Activated CD4-positive, alpha-beta T cell treated with anti-CD3 and anti-CD28 coated beads, Interleukin-2, Interleukin-6, amounts not matched to agents 100 ng/mL and 50 ng/mL, durations not matched to agents 16 hours and 8 hours (primary cell): ENCODE data around the gene GNGT2.
A peak's percentile ranks its signal among the peaks of the same experiment; 100 is the strongest.
"Not testable (repeated sequence)": the region's sequence is repeated elsewhere in the genome, so short reads cannot be mapped to it uniquely, and the experiment has no call there.

Source experiments
- DNase-seq: peaks from one replicate; pipeline ENCODE4 v3.0.0-alpha.2; 2020

GNGT2 gene

DNA sequence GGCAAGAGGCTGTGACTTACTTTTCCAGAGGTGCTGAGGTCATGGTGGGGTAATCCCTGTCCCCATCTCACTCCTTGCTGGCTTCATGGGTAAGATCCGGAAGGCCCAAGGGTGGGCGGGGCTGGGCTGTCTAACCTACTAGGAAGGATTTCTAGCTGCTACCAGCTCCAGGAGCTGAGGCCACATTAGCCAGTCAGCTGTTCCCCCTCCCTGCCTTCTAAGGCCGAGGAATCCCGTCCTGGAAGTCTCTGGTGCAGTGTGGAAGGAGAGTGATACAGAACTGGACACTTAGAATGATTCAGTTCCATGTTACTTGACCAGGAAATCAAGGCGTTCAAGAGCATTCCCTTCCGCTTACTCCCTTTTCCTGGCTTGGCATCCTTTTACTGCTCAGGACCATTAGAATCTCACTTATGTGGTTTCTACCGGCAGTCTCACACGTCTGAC, 8.9 kb downstream of the GNGT2 start:
- no peak for DNase-seq

DNA sequence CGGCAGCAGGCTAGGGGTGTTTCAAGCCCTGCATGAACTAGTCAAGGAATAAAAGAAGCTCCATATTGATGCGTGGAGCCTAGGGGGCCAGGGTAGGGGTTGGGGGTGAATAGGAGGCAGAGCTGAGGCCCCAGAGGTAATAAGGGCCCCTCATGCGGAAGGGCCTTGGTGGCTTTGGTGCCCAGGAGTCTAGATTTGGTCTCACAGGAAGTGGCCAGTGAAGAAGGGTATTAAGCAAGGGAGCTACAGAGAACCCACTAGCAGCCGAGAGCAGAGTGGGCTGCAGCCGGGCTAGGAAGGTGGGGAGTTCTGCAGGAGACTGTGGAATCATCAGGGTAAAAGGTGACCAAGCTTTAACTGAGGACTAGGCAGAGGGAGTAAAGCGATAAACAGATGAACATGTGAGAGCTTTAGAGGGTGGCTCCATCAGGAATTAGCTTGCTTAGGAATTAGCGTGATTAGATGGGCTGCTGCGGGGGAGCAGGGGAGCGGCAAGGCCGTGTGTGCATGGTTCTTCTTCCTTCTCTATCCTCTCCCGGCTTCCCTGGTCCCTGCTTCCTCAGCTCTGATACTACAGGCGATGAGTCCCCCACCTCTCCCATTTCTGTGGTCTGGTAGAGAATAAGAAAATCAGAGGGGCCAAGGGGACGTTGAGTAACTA, 9.8 kb downstream of the GNGT2 start:
- DNase-seq = no peak

DNA sequence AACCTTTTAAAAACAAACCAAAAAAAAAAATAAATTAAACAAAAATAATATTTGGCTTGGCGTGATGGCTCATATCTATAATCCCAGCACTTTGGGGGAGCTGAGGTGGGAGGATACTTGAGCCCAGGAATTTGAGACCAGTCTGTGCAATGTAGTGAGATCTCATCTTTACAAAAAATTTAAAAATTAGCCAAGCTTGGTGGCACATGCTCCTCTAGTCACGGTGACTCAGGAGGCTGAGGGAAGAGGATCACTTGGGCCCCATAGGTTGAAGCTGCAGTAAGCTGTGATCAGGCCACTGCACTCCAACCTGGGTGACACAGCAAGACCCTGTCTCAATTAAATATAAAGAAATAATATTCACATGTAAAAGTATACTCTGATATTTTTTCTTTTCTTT, 12.2 kb downstream of the GNGT2 start:
- no peak for DNase-seq

DNA sequence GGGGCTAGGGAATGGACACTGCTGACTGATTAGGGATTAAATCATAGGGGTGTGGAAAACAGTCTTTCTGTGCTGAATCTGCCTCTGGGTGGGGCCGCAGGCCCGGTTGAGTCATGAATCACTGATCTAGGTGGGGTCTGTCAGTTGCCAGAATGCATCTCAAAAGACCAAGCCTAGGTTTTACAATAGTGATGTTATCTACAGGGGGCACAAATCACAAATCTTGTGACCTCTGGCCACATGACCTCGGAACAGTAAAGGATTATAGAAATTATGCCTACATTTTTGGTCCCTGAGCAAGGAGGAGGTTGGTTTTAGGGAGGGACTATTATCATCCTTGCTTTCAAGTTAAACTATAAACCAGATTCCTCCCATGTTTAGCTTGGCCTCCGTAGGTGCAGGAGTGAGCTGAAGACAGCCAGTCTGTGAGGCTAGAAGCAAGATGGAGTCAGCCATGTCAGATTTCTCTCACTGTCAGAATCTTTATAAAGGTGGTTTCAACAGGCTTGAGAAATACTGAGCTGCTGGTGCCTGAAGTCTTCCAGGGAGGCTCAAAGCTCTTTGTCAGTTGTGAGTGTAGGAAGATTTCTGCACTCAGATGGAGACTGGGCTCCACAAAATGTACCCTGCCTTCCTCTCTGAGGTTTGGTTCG, 12.9 kb downstream of the GNGT2 start:
- DNase-seq = no peak

DNA sequence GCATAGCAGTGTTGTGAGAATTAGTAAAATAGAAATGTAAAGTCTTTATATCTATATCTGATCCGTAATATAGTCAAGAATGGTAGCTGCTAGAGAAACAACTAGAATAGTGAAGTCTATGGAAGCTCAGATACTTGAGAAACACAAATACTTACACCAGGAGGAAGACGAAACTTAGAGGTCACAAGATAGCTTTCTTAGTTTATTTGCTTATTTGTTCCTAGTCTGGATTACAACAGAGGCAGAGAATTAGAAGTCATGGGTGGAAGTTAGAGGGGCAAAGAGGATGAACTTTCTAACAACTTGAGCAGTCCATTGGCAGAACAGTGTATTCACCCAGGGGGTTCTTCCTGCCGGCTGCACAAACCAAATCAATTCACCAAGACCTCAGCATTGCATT, 13.9 kb downstream of the GNGT2 start:
- DNase-seq = no peak

DNA sequence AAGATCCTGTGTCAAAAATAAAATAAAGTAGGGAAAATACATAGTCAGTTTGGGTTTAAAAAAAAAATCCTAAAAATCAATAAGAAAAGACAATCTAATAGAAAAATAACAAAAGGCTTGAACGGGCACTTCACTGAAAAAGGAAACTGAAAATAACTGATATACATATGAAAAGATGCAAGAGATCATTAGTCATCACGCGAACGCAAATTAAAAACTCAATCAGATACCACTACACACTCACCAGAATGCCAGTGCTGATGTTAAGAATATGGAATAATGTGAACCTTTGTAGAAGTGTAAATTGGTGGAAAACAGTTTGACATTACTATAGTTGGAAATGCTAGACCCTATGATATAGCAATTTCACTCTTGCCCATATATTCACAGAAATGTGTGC, 14.6 kb downstream of the GNGT2 start:
- DNase-seq = peak; percentile 48

DNA sequence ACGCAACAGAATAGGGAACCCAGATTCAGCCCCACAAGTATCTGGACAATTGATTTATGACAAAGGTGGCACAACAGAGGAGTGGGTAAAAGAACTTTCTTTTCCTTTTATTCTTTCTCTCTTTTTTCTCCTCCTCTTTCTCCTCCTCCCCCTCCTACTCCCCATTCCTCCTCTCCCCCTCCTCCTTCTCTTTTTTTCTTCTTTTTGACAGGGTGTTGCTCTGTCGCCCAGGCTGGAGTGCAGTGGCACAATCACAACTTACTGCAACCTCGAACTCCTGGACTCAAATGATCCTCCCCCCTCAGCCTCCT, 16.1 kb downstream of the GNGT2 start:
- no peak for DNase-seq

DNA sequence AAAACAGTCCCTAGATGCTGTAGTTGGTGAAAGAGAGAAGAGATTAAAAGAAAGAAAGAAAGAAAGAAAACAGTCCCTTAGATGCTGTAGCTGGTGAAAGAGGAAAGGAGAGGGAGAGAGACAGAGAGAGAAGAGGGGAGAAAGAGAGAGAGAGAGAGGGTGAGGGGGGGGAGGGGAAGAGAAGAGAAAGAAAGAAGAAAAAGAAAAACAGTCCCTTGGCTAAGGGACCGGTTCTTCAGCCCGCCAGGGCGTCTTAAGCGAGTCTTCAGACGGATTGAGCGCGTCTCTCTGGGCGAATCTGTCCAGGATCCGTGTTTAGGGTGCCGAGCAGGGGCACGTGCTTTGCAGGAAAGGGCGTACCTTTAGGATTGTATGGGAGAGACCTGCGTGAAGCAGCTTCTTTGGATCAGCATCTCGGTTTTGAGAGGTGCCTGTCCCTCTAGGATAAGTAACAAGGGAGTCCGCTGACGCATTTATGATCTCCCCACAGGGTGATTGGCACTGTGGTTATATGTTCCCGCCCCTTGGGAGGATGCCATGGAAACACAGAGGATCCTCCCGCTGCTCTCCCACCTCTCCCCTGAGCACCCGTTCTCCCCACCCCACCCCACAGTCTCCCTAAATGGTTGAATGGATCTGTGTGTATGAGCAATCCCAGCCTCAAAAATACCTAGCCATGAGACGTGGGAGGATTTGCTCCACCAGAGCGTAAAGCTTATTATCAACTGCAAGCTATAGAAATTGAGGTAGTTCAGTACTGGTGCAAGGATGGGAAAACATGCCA, 16.7 kb downstream of the GNGT2 start:
- peak; percentile 51 for DNase-seq

DNA sequence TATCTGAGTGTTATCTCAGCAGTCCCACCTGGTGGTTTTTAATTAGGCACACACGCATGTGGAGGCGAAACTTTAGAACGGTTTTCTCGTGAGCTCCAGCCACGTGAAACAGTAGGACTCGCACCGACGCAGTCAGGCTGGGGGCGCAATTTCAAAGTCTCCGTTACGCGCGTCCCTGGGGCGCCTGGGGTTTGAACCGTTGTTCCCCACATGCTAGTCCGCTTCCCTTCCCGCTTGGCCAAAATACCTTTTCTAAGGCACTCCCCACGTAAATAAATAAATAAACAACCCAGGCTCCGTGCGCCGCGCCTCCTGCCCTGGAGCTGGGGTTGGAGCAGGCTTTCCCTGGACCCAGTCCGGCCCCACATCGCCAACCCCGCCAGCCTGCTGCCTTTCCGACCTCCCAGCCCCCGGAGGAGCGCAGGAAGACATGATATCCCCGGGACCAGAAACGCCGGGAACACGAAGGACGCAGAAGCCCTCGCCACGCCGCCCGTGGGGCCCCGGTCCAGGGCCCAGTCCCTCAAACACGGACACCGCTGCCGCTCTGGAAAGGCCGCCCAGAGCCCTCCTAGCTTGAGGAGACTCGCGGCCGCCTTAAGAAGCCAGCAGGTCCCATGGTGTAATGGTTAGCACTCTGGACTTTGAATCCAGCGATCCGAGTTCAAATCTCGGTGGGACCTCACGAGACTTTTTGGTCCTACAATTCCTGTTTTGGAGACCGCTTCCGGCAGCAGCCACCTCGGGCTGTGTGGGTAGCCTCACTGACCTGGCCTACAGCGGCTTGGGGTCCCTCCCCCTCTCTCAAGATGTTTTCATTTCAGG, 18.2 kb downstream of the GNGT2 start:
- peak; percentile 95 for DNase-seq

DNA sequence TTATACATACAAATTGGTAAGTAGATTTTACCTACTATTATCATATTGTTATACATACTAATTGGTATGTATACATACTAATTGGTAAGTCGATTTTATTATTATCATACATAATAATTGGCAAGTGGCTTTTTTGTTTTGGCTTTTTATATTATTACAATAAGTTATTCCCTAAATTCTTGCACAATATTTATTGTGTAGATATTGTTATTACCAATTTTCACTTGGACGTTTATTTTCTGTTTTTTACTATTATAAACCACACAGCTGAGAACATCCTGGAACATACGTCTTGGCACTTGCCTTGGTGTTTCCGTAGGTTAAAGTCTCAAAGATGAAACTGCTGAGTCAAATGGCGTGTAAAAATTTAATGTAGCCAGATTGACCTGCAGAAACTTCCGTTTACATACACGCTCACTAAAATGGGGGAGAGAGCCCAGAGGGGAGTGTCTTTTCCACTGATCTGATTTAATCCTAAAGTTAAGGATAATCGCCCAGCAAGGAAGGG, 18.9 kb downstream of the GNGT2 start:
- peak; percentile 82 for DNase-seq

DNA sequence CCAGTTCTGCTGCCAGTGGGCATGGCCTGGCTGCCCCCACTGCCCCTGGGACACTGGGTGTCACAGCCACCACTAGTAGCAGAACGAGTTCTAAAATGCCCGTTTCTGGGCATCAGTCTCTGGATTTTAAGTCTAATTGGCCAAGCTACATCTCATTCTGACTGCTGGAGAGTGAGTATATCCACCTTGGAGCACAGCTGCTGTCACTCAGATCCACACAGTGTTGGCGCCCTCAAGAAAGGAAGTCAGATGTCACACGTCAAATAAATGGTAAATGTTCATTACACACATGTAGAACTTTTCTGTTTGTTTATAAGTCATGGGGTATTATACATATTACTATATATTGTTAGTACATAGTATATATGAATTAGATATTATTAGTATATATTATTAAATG, 19.4 kb downstream of the GNGT2 start:
- DNase-seq = no peak

DNA sequence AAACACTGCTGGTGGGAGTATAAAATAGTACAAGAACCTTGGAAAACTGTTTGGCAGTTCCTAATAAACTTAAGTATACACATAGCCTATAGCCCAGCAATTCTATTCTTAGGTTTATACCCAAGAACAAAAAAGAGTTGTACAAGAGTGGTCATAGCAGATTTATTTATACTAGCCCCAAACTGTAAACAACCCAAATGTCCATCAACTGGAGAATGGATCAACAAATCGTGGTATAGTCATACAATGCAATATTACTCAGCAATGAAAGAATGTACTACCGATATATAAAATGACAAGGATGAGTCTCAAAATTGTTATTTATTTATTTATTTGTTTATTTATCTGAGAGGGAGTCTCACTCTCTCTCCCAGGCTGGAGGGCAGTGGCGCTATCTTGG, 23.1 kb downstream of the GNGT2 start:
- no peak for DNase-seq

DNA sequence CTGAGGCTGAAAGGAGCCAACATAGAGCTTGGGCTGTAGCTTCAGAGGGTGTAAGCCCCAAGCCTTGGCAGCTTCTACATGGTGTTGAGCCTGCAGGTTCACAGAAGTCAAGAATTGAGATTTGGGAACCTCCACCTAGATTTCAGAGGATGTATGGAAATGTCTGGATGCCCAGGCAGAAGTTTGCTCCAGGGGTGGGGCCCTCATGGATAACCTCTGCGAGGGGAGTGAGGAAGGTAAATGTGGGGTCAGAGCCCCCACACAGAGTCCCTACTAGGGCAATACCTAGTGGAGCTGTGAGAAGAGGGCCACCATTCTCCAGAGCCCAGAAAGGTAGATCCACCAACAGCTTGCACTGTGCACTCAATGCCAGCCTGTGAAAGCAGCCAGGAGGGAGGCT, 25.0 kb downstream of the GNGT2 start:
- DNase-seq = not testable (repeated sequence)

DNA sequence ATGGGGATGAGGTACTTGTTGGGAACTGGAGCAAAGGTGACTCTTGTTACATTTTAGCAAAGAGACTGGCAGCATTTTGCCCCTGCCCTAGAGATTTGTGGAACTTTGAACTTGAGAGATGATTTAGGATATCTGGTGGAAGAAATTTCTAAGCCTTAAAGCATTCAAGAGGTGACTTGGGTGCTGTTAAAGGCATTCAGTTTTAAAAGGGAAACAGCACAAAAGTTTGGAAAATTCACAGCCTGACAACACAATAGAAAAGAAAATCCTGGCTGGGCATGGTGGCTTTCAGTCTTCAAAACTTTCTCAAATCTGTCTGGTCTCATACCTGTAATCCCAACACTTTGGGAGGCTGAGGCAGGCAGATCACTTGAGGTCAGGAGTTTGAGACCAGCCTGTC, 25.9 kb downstream of the GNGT2 start:
- not testable (repeated sequence) for DNase-seq

DNA sequence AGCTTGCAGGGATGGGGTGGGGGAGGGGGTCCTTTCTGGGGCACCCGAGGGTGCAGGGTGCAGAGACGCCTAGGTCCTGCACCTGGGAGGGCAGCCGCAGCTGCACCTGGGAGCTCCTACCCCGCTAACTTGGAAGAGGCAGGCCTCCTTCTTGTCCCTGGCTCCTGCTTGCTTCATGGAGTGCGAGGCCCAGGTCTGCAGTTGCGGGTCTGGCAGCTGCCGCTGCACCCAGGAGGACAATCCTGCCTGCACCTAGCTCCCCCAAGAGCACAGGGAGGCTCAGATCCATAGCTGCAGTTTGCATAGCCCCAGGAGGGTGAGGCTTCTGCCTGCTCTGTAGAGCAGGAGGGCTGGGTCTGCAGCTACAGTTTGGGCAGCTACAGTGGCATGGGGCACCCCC, 26.6 kb downstream of the GNGT2 start:
- no peak for DNase-seq

DNA sequence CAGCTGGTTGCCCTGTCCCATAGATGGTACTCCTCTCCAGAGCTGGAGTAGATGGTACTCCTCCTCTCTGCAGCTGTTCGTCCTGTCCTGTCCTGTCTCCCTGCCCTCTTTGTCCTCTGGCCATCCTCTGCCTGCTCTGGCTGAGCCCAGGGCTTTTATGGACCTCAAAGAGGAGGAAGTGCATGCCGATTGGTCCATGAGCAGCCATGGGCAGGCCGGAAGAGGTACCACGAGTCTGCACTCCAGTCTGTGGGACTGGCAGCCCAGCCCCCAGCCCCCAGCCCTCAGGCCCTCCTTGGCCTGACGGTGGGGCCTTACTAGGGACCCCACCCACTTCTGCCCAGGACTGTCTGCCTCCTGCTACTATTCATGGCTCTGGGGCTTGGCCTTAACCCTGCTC, 27.0 kb downstream of the GNGT2 start:
- DNase-seq = no peak

DNA sequence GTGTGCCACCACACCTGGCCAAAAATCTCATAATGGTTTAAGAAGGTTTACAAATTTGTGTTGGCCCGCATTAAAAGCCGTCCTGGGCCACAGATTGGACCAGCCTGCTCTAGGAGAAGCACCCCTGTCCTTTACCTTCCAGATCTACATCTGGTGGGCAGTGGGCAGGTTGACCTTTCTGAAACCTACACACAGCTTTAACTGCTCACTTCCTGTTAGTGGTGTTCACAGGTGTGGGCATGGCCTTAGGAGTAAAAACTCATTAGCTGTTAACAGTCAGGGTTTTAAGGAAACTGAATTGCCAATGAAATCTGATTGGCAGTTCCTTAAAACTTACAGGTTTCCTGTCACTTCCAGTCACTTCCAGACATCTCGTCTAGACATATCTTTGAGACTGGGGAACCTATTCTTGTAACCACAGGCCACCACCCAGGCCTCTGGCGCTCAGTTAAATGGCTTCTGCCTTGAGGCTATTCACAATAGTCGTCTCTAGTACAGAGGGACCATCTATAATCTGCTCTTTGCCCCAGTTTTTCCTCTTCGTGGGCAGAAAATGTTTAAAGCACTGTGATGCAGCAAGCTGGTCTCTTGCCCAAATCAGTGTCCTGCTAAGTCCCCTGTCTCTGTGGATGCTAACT, 29.3 kb downstream of the GNGT2 start:
- no peak for DNase-seq

DNA sequence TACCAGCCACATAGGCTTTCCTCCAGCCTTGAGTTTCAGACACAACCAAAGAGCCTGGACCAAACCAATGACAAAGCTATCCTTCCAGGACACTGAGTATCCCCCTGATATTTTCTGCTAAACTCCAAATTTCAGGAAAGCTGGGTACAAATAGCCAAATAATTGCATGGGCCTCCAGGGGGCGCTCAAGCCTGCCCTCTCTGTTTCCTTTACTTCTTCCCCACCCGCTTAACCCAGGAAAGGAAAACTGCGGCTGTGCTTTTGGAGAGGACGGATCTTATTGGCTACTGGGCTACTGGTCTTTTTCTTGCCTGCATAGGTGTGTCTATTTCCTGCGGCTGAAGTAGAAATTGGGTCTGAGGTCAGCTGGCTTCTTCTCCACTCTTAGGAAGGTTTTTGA, 30.1 kb downstream of the GNGT2 start:
- peak; percentile 63 for DNase-seq

DNA sequence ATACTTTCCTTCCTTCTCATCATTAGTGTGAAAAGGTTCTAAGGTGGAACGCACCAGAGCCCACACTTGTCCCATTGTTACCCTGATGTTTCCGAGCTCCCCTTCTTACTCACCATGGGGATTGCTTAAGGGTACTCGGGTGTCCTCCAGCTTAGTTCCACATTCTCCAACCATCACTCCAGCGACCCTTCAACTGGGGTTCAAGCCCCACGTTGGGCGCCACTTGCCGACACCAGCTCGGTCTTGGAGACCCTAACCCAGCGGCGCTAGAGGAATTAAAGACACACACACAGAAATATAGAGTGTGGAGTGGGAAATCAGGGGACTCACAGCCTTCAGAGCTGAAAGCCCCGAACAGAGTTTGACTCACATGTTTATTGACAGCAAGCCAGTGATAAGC, 34.4 kb downstream of the GNGT2 start:
- not testable (repeated sequence) for DNase-seq

DNA sequence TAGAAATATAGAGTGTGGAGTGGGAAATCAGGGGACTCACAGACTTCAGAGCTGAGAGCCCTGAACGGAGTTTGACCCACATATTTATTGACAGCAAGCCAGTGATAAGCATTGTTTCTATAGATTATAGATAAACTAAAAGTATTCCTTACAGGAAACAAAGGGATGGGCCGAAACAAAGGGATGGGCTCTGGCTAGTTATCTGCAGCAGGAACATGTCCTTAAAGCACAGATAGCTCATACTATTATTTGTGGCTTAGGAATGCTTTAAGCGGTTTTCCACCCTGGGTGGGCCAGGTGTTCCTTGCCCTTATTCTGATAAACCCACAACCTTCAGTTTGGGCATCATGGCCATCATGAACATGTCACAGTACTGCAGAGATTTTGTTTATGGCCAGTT, 39.7 kb downstream of the GNGT2 start:
- not testable (repeated sequence) for DNase-seq

DNA sequence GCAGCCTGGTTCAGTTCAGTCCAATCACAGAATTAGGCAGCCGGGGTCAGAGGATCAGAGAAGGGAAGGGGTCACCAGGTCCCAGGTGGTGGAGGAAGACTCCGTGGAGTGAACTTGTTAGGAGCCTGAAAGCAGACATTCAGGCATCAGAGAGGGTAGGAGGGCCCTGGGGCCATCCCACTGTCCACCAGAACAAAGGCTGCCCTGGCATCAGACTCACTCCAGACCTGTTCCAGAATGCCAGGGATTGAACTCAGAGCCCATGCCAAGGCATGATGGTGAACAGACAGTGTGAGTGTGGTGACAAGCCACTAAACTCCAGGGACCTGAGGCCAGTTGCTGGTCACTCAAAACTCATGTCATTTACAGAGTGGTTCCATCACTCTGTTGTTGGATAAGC, 40.2 kb downstream of the GNGT2 start:
- DNase-seq = no peak

DNA sequence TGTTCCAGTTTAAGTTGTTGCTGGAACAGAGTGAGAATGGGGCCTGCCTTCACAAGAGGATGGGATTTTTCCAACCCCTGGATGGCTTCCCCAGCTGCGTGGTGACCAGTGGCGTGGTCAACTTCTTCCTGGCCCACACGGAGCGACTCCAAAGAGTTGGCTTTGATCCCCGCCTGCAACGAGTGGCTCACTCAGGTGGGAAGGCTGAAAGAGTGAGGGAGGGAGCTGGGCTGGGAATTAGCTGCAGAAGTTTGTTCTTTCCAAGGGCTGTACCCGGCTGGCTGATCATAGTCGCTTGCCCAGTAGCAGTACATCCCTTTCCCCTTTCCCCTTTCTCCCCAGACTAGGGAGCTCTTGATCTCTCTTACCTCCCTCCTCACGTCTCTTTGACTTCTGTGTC, 41.7 kb downstream of the GNGT2 start:
- no peak for DNase-seq

DNA sequence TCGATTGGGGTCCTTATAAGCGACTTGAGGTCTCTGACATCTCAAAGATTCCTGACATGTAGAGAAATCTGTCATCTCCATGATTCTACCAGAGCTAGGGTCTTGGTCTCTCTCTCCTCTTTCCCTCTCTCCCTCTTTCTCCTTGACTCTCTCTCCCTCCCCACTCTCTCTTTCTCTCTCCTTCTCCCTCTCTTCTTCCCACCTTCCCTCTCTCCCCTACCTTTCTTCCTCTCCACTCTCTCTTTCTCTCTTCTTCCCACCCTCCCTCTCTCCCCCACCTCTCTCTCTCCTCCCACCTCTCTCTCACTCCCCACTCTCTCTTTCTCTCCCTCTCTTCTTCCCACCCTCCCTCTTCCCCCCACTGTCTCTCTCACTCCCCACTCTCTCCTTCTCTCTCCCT, 45.2 kb downstream of the GNGT2 start:
- no peak for DNase-seq
